ENCODE data around the gene CAPG. TPM values are rescaled to one million over a fixed set of nuclear protein-coding genes. Genes with fewer than 3 reads are reported as not detected.

The CAPG gene
- polyA plus RNA-seq, 1 donor from 2014 or later: not detected

GRCh38 chr2:85423525-85423924 is 13.4 kb upstream of the CAPG start:
- Histone ChIP-seq H3K27ac (ENCODE audit: low read length) (no peak overlapping the region), H3K4me2 (ENCODE audit: low read length) (no peak overlapping the region), H3K79me2 (replicated peaks; ENCODE audit: insufficient read depth, low read length) (no peaks in the 10 kb centered on the region), H3K9ac (ENCODE audit: low read length) (no peak overlapping the region), H3F3A (ENCODE audit: insufficient read depth, low read length, poor library complexity, severe bottlenecking) (no peaks in the 10 kb centered on the region), H3K36me3 (ENCODE audit: insufficient read depth, low read length) (no peaks in the 10 kb centered on the region), H3K4me3 (ENCODE audit: low read length) (no peak overlapping the region), H3K9me2 (ENCODE audit: insufficient read depth, low read length) (no peaks in the 10 kb centered on the region), H3K27me3 (ENCODE audit: insufficient read depth, low read depth, low read length) (no peaks in the 10 kb centered on the region), H2AFZ (ENCODE audit: low read depth, low read length) (no peak overlapping the region), H4K20me1 (ENCODE audit: insufficient read depth) (no peaks in the 10 kb centered on the region), H3K9me3 (ENCODE audit: low read length) (no peaks in the 10 kb centered on the region)
- no peak for TF ChIP-seq POLR2AphosphoS5 (IDR thresholded peaks at IDR 0.05)

GRCh38 chr2:85422072-85422457 is 11.9 kb upstream of the CAPG start:
- Histone ChIP-seq H3K4me3 (ENCODE audit: low read length) (no peak overlapping the region), H3K9ac (ENCODE audit: low read length) (no peak overlapping the region), H3K27me3 (ENCODE audit: insufficient read depth, low read depth, low read length) (no peaks in the 10 kb centered on the region), H2AFZ (ENCODE audit: low read depth, low read length) (no peak overlapping the region), H4K20me1 (ENCODE audit: insufficient read depth) (no peaks in the 10 kb centered on the region), H3K9me2 (ENCODE audit: insufficient read depth, low read length) (no peaks in the 10 kb centered on the region), H3F3A (ENCODE audit: insufficient read depth, low read length, poor library complexity, severe bottlenecking) (no peaks in the 10 kb centered on the region), H3K27ac (ENCODE audit: low read length) (no peak overlapping the region), H3K9me3 (ENCODE audit: low read length) (no peaks in the 10 kb centered on the region), H3K79me2 (replicated peaks; ENCODE audit: insufficient read depth, low read length) (no peaks in the 10 kb centered on the region), H3K4me2 (ENCODE audit: low read length) (no peak overlapping the region), H3K36me3 (ENCODE audit: insufficient read depth, low read length) (no peaks in the 10 kb centered on the region)
- TF ChIP-seq RAD21 (conservative IDR thresholded peaks at IDR 0.05) (no peak), EZH2 (IDR thresholded peaks at IDR 0.05; ENCODE audit: borderline replicate concordance, insufficient read depth, low read length, poor library complexity, severe bottlenecking) (no peak), EP300 (conservative IDR thresholded peaks at IDR 0.05; ENCODE audit: poor library complexity, severe bottlenecking) (no peak), SMC3 (conservative IDR thresholded peaks at IDR 0.05; ENCODE audit: poor library complexity) (no peak), POLR2AphosphoS5 (IDR thresholded peaks at IDR 0.05) (no peak), MXI1 (conservative IDR thresholded peaks at IDR 0.05; ENCODE audit: poor library complexity, severe bottlenecking) (no peak), TAF1 (IDR thresholded peaks at IDR 0.05; ENCODE audit: low read depth) (no peak)
- TF ChIP-seq, protein P1, sequence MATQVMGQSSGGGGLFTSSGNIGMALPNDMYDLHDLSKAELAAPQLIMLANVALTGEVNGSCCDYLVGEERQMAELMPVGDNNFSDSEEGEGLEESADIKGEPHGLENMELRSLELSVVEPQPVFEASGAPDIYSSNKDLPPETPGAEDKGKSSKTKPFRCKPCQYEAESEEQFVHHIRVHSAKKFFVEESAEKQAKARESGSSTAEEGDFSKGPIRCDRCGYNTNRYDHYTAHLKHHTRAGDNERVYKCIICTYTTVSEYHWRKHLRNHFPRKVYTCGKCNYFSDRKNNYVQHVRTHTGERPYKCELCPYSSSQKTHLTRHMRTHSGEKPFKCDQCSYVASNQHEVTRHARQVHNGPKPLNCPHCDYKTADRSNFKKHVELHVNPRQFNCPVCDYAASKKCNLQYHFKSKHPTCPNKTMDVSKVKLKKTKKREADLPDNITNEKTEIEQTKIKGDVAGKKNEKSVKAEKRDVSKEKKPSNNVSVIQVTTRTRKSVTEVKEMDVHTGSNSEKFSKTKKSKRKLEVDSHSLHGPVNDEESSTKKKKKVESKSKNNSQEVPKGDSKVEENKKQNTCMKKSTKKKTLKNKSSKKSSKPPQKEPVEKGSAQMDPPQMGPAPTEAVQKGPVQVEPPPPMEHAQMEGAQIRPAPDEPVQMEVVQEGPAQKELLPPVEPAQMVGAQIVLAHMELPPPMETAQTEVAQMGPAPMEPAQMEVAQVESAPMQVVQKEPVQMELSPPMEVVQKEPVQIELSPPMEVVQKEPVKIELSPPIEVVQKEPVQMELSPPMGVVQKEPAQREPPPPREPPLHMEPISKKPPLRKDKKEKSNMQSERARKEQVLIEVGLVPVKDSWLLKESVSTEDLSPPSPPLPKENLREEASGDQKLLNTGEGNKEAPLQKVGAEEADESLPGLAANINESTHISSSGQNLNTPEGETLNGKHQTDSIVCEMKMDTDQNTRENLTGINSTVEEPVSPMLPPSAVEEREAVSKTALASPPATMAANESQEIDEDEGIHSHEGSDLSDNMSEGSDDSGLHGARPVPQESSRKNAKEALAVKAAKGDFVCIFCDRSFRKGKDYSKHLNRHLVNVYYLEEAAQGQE (IDR thresholded peaks at IDR 0.05; ENCODE audit: borderline replicate concordance): no peak
- TF ChIP-seq, protein P2, sequence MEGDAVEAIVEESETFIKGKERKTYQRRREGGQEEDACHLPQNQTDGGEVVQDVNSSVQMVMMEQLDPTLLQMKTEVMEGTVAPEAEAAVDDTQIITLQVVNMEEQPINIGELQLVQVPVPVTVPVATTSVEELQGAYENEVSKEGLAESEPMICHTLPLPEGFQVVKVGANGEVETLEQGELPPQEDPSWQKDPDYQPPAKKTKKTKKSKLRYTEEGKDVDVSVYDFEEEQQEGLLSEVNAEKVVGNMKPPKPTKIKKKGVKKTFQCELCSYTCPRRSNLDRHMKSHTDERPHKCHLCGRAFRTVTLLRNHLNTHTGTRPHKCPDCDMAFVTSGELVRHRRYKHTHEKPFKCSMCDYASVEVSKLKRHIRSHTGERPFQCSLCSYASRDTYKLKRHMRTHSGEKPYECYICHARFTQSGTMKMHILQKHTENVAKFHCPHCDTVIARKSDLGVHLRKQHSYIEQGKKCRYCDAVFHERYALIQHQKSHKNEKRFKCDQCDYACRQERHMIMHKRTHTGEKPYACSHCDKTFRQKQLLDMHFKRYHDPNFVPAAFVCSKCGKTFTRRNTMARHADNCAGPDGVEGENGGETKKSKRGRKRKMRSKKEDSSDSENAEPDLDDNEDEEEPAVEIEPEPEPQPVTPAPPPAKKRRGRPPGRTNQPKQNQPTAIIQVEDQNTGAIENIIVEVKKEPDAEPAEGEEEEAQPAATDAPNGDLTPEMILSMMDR (IDR thresholded peaks at IDR 0.05; ENCODE audit: poor library complexity, severe bottlenecking): no peak
